HG03442 (cell line): Measurements from ENCODE around the gene CAMK2D.
A peak's percentile ranks its signal among the peaks of the same experiment; 100 is the strongest.
"Not testable (repeated sequence)": the region's sequence is repeated elsewhere in the genome, so short reads cannot be mapped to it uniquely, and the experiment has no call there.

ENCODE experiments used
- ATAC-seq: cut with Tn5 transposase; IDR thresholded peaks from one replicate; pipeline ENCODE4 v1.9.1; 2021; ENCODE audit warnings: mild to moderate bottlenecking, moderate library complexity; ENCODE audit not compliant: unreplicated experiment

CAMK2D gene

GRCh38 chr4:113761620-113762185 lies at the start of gene CAMK2D:
CAMK2D (minus strand) TSS chr4:113761738; CDS start chr4:113761068, 670 bp downstream.
- ATAC-seq = peak; percentile 49

GRCh38 chr4:113810906-113811305 lies 49.4 kb upstream of the CAMK2D start:
- no peak for ATAC-seq

GRCh38 chr4:113809311-113809710 lies 47.8 kb upstream of the CAMK2D start:
- ATAC-seq = no peak

GRCh38 chr4:113806850-113807249 lies 45.3 kb upstream of the CAMK2D start:
- no peak for ATAC-seq

GRCh38 chr4:113801882-113802281 lies 40.3 kb upstream of the CAMK2D start:
- no peak for ATAC-seq

- not testable (repeated sequence) for ATAC-seq
Measured at GRCh38 chr4:113796381-113796780, 34.8 kb upstream of the CAMK2D start.

GRCh38 chr4:113790478-113790877 lies 28.9 kb upstream of the CAMK2D start:
- no peak for ATAC-seq

GRCh38 chr4:113788888-113789287 lies 27.4 kb upstream of the CAMK2D start:
- ATAC-seq = no peak

- ATAC-seq = no peak
Measured at GRCh38 chr4:113785781-113786180, 24.2 kb upstream of the CAMK2D start.

- ATAC-seq = no peak
Measured at GRCh38 chr4:113784497-113785250, 23.1 kb upstream of the CAMK2D start.

GRCh38 chr4:113783701-113784100 lies 22.2 kb upstream of the CAMK2D start:
- ATAC-seq = no peak

GRCh38 chr4:113783289-113783688 lies 21.8 kb upstream of the CAMK2D start:
- ATAC-seq = no peak

- ATAC-seq = no peak
Measured at GRCh38 chr4:113781439-113782040, 20.0 kb upstream of the CAMK2D start.

GRCh38 chr4:113776679-113777078 lies 15.1 kb upstream of the CAMK2D start:
- no peak for ATAC-seq

GRCh38 chr4:113776016-113776415 lies 14.5 kb upstream of the CAMK2D start:
- no peak for ATAC-seq

- no peak for ATAC-seq
Measured at GRCh38 chr4:113773756-113774155, 12.2 kb upstream of the CAMK2D start.

GRCh38 chr4:113773014-113773413 lies 11.5 kb upstream of the CAMK2D start:
- ATAC-seq = no peak

GRCh38 chr4:113772319-113772718 lies 10.8 kb upstream of the CAMK2D start:
- no peak for ATAC-seq

GRCh38 chr4:113769744-113770143 lies 8.2 kb upstream of the CAMK2D start:
- ATAC-seq = no peak

GRCh38 chr4:113768952-113769351 lies 7.4 kb upstream of the CAMK2D start:
- no peak for ATAC-seq

GRCh38 chr4:113766882-113767281 lies 5.3 kb upstream of the CAMK2D start:
- no peak for ATAC-seq

GRCh38 chr4:113764720-113765264 lies 3.3 kb upstream of the CAMK2D start:
- no peak for ATAC-seq
